H9 (cell line): Measurements from ENCODE around the gene MTCP1. TPM values are rescaled to one million over a fixed set of nuclear protein-coding genes. Genes with fewer than 3 reads are reported as not detected.

Experiments
- DNase-seq: peaks from one replicate; pipeline ENCODE4 v3.0.0-alpha.2; 2017
- H2AFZ ChIP-seq: one replicate; pipeline ENCODE4 v1.6.1; 2013; ENCODE audit warnings: mild to moderate bottlenecking, low read length, control low read depth, moderate library complexity
- H2AK5ac ChIP-seq: 2 replicates; pipeline ENCODE4 v1.6.1; 2013; ENCODE audit warnings: low read length, control low read depth, mixed read lengths; ENCODE audit not compliant: insufficient read length
- H2BK120ac ChIP-seq: one replicate; pipeline ENCODE4 v1.6.1; 2013; ENCODE audit warnings: low read depth, mild to moderate bottlenecking, low read length, control low read depth, inconsistent platforms; ENCODE audit not compliant: poor library complexity, severe bottlenecking
- H2BK12ac ChIP-seq: 2 replicates; pipeline ENCODE4 v1.6.1; 2013; ENCODE audit warnings: low read length, control low read depth, mixed read lengths, low read depth; ENCODE audit not compliant: insufficient read length
- H2BK15ac ChIP-seq: 2 replicates; pipeline ENCODE4 v1.6.1; 2013; ENCODE audit warnings: low read depth, low read length, control low read depth
- H2BK20ac ChIP-seq: one replicate; pipeline ENCODE4 v1.6.1; 2013; ENCODE audit warnings: low read depth, mild to moderate bottlenecking, low read length, control low read depth, inconsistent platforms; ENCODE audit not compliant: poor library complexity, severe bottlenecking
- H2BK5ac ChIP-seq: 2 replicates; pipeline ENCODE4 v1.6.1; 2013; ENCODE audit warnings: low read length, control low read depth, mixed read lengths; ENCODE audit not compliant: insufficient read length
- H3K14ac ChIP-seq: 2 replicates; pipeline ENCODE4 v1.6.1; 2013; ENCODE audit warnings: low read length, control low read depth; ENCODE audit not compliant: insufficient read depth
- H3K18ac ChIP-seq: 2 replicates; pipeline ENCODE4 v1.6.1; 2013; ENCODE audit warnings: low read depth, mild to moderate bottlenecking, mixed read lengths, low read length, control low read depth; ENCODE audit not compliant: insufficient read length
- H3K23ac ChIP-seq: 2 replicates; pipeline ENCODE4 v1.6.1; 2013; ENCODE audit warnings: low read length, control low read depth, mixed read lengths, low read depth; ENCODE audit not compliant: insufficient read length
- H3K23me2 ChIP-seq: 2 replicates; pipeline ENCODE4 v1.6.1; 2013; ENCODE audit warnings: low read depth, mild to moderate bottlenecking, mixed read lengths, low read length, control low read depth; ENCODE audit not compliant: insufficient read length, poor library complexity, severe bottlenecking
- H3K27ac ChIP-seq: 2 replicates; pipeline ENCODE4 v1.5.1; 2013; ENCODE audit warnings: low read length, control low read depth, mixed read lengths, low read depth; ENCODE audit not compliant: insufficient read length
- H3K27me3 ChIP-seq: 2 replicates; pipeline ENCODE4 v1.6.1; 2013; ENCODE audit warnings: low read length, control low read depth, inconsistent platforms; ENCODE audit not compliant: insufficient read depth
- H3K4ac ChIP-seq: 2 replicates; pipeline ENCODE4 v1.6.1; 2013; ENCODE audit warnings: low read depth, mild to moderate bottlenecking, control low read depth, inconsistent platforms, low read length, moderate library complexity
- H3K4me1 ChIP-seq: 2 replicates; pipeline ENCODE4 v1.6.1; 2013; ENCODE audit warnings: low read length, control low read depth, inconsistent platforms; ENCODE audit not compliant: insufficient read depth
- H3K4me2 ChIP-seq: 2 replicates; pipeline ENCODE4 v1.6.1; 2013; ENCODE audit warnings: low read length, control low read depth, mixed read lengths; ENCODE audit not compliant: insufficient read length, insufficient read depth
- H3K56ac ChIP-seq: 2 replicates; pipeline ENCODE4 v1.6.1; 2013; ENCODE audit warnings: low read depth, mild to moderate bottlenecking, mixed read lengths, low read length, control low read depth; ENCODE audit not compliant: insufficient read length
- H3K79me1 ChIP-seq: 2 replicates; pipeline ENCODE4 v1.6.1; 2013; ENCODE audit warnings: low read depth, mild to moderate bottlenecking, moderate library complexity, low read length, control low read depth, inconsistent platforms; ENCODE audit not compliant: insufficient read depth, poor library complexity, severe bottlenecking
- H3K79me2 ChIP-seq: 2 replicates; pipeline ENCODE4 v1.6.1; 2013; ENCODE audit warnings: low read length, control low read depth, inconsistent platforms; ENCODE audit not compliant: insufficient read depth
- H3K9ac ChIP-seq: 2 replicates; pipeline ENCODE4 v1.6.1; 2013; ENCODE audit warnings: low read length, control low read depth, mixed read lengths; ENCODE audit not compliant: insufficient read length; ENCODE audit errors: extremely low read depth
- H3K9me3 ChIP-seq: one replicate; pipeline ENCODE4 v1.6.1; 2013; ENCODE audit warnings: low read depth, low read length, inconsistent platforms; ENCODE audit not compliant: control insufficient read depth
- H3T11ph ChIP-seq: one replicate; pipeline ENCODE4 v1.6.1; 2013; ENCODE audit warnings: mild to moderate bottlenecking, low read length, control low read depth, inconsistent platforms
- H4K20me1 ChIP-seq: one replicate; pipeline ENCODE4 v1.6.1; 2013; ENCODE audit not compliant: control insufficient read depth, insufficient read length, insufficient read depth
- H4K5ac ChIP-seq: 2 replicates; pipeline ENCODE4 v1.6.1; 2013; ENCODE audit warnings: low read depth, mild to moderate bottlenecking, mixed read lengths, low read length, control low read depth; ENCODE audit not compliant: insufficient read length
- H4K8ac ChIP-seq: replicated peaks from 2 replicates; pipeline ENCODE4 v1.6.1; 2013; ENCODE audit warnings: low read length, control low read depth, mixed read lengths, low read depth; ENCODE audit not compliant: insufficient read length
- H4K91ac ChIP-seq: 2 replicates; pipeline ENCODE4 v1.6.1; 2013; ENCODE audit warnings: low read depth, mild to moderate bottlenecking, moderate library complexity, mixed read lengths, low read length, control low read depth; ENCODE audit not compliant: insufficient read length
- H3K27ac Mint-ChIP-seq, 3 experiments: 2 replicates in 2 of 3; 3 replicates in 1 of 3; pipeline ENCODE4 v1.8.0; 2020 to 2021; ENCODE audit warnings: mixed read lengths in 3 of 3, mild to moderate bottlenecking in 1 of 3, moderate library complexity in 1 of 3
- H3K27me3 Mint-ChIP-seq: 2 replicates; pipeline ENCODE4 v1.8.0; 2021; ENCODE audit warnings: low read depth, mild to moderate bottlenecking, moderate library complexity, mixed read lengths
- H3K36me3 Mint-ChIP-seq, 3 experiments: 2 replicates in 2 of 3; 3 replicates in 1 of 3; pipeline ENCODE4 v1.8.0; 2020 to 2021; ENCODE audit warnings: low read depth in 3 of 3, mixed read lengths in 3 of 3; ENCODE audit not compliant: insufficient read depth in 1 of 3
- H3K4me1 Mint-ChIP-seq, 2 experiments: 2 replicates each; pipeline ENCODE4 v1.8.0; 2020; ENCODE audit warnings: mixed read lengths in 2 of 2
- H3K4me3 Mint-ChIP-seq, 2 experiments: 2 replicates in 1 of 2; 3 replicates in 1 of 2; pipeline ENCODE4 v1.8.0; 2020 to 2021; ENCODE audit warnings: mild to moderate bottlenecking in 2 of 2, mixed read lengths in 2 of 2, moderate library complexity in 1 of 2
- H3K9me3 Mint-ChIP-seq, 2 experiments: 2 replicates in 1 of 2; 3 replicates in 1 of 2; pipeline ENCODE4 v1.8.0; 2020; ENCODE audit warnings: mild to moderate bottlenecking in 2 of 2, mixed read lengths in 2 of 2, moderate library complexity in 1 of 2
- WGBS: extraction: QIAGEN DNeasy Blood & Tissue Kit; methylation state at CpG from one replicate; pipeline ENCODE4 v1.1.7; 2013; ENCODE audit warnings: missing lambda C conversion rate, low lambda C conversion rate, mixed read lengths; ENCODE audit not compliant: insufficient read length; ENCODE audit errors: extremely low coverage; 5-methylcytosine and 5-hydroxymethylcytosine counted together
- total RNA-seq: library from RNA; stranded (reverse); gene quantifications from 2 replicates; pipeline ENCODE4 v1.2.1, GENCODE V29; 2021
- TF ChIP-seq, protein P1 (sequence below): fragments of 200-600 bp; sonication (generic); conservative IDR thresholded peaks from 3 replicates; pipeline ENCODE4 v1.8.0; 2021; ENCODE audit warnings: antibody characterized with exemption, mild to moderate bottlenecking

Gene MTCP1
- total RNA-seq, 1 experiment from 2014 or later: 21.4 TPM

DNA sequence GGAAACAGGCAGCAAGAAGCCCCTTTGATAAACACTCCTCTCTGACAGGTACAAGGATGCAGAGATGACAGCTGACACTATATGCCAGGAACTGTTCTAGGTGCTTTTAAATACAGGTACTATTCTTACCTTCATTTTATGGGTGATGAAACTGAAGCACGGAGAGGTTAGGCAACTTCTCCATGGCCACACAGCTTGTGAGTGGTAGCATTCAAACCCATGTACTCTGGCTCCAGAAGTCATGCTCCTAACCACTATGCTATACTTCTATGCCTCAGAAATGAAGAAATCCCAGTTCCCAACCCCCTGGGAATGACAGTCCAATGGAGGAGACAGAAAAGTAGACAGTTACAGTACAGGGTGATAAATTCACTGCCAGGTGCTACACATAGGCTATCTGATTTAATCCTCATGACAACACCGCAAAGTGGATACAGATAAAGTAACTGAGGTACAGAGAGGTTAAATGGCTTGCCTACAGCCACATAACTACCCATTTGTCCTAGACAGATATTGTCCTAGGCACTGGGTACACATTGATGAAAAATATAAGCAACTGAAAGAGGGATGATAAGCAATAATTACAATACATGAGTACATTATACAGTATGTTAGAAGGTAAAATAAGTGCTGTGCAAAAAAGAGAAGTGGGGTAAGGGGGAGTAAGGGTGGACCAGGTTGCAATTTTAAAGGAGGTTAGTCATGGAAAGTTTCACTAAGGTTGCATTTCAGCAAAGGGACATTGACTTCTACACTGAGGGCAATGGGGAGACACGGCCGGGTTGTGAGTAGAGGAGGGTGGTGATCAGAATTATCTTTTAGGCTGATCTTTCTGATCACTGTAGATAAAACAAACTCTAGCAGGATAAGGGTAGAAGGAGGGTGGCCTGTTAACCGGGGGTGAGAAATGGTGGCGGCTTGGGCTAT is 46.8 kb downstream of the MTCP1 start:
- no CpG with 5 or more reads among the region's 6 CpGs for WGBS
- Mint-ChIP-seq H3K4me1 (peaks cover 7 to 10% of the 10 kb centered on the region in 2 experiments), H3K4me3 (no peak overlapping the region), H3K27me3 (no peaks in the 10 kb centered on the region), H3K9me3 (peaks cover 50 to 57% of the 10 kb centered on the region in 2 experiments), H3K36me3 (peaks cover 0 to 7% (median 3%) of the 10 kb centered on the region in 3 experiments; a peak in 2 of 7 replicates), H3K27ac (no peak overlapping the region)
- no peak overlapping the region for H3K9ac ChIP-seq
- H4K8ac ChIP-seq: no peak overlapping the region
- no peak overlapping the region for H4K5ac ChIP-seq
- H2BK12ac ChIP-seq: no peak overlapping the region
- H3K56ac ChIP-seq: no peak overlapping the region
- H3K14ac ChIP-seq: no peak overlapping the region
- no peak overlapping the region for H2BK15ac ChIP-seq
- no peak overlapping the region for H2AFZ ChIP-seq
- no peaks in the 10 kb centered on the region for H3K79me1 ChIP-seq
- H3K9me3 ChIP-seq: peaks cover 35% of the 10 kb centered on the region
- no peaks in the 10 kb centered on the region for H3K23me2 ChIP-seq
- H3K27ac ChIP-seq: no peak overlapping the region
- no peak overlapping the region for H2BK5ac ChIP-seq
- no peak overlapping the region for H2BK120ac ChIP-seq
- H3K4me2 ChIP-seq: no peak overlapping the region
- TF ChIP-seq, protein P1, sequence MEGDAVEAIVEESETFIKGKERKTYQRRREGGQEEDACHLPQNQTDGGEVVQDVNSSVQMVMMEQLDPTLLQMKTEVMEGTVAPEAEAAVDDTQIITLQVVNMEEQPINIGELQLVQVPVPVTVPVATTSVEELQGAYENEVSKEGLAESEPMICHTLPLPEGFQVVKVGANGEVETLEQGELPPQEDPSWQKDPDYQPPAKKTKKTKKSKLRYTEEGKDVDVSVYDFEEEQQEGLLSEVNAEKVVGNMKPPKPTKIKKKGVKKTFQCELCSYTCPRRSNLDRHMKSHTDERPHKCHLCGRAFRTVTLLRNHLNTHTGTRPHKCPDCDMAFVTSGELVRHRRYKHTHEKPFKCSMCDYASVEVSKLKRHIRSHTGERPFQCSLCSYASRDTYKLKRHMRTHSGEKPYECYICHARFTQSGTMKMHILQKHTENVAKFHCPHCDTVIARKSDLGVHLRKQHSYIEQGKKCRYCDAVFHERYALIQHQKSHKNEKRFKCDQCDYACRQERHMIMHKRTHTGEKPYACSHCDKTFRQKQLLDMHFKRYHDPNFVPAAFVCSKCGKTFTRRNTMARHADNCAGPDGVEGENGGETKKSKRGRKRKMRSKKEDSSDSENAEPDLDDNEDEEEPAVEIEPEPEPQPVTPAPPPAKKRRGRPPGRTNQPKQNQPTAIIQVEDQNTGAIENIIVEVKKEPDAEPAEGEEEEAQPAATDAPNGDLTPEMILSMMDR: no peak
- H4K91ac ChIP-seq: no peak overlapping the region
- no peak overlapping the region for H2BK20ac ChIP-seq
- no peaks in the 10 kb centered on the region for H3K27me3 ChIP-seq
- no peaks in the 10 kb centered on the region for H3K4me1 ChIP-seq
- no peak overlapping the region for H2AK5ac ChIP-seq
- H3K4ac ChIP-seq: no peak overlapping the region
- no peak overlapping the region for H3K23ac ChIP-seq
- no peak overlapping the region for H3K18ac ChIP-seq
- H3K79me2 ChIP-seq: no peaks in the 10 kb centered on the region
- no peak for DNase-seq
- H3T11ph ChIP-seq: no peak overlapping the region
- no peaks in the 10 kb centered on the region for H4K20me1 ChIP-seq
